B cell (primary cell): ENCODE measurements around the gene ELMO1. TPM values are rescaled to one million over a fixed set of nuclear protein-coding genes. Genes with fewer than 3 reads are reported as not detected.

Source experiments
- ATAC-seq: fragments of 200-7000 bp; cut with Tn5 transposase; one replicate; pipeline ENCODE4 v1.10.0; 2021; ENCODE audit warnings: low read depth, mild to moderate bottlenecking, moderate number of reproducible peaks, moderate library complexity
- CTCF ChIA-PET: fragments of 350-600 bp; sonication (Branson Sonifier 250); formaldehyde crosslinking; loops from one replicate; lab custom pipeline; 2021; ENCODE audit warnings: antibody characterized with exemption, inconsistent platforms; lab: Charles Lee
- POLR2A ChIA-PET: fragments of 350-600 bp; sonication (Branson Sonifier 250); formaldehyde crosslinking; loops from one replicate; lab custom pipeline; 2021; ENCODE audit warnings: antibody characterized with exemption; lab: Charles Lee
- DNase-seq: peaks from one replicate; pipeline ENCODE4 v3.0.0; 2013
- H2AFZ ChIP-seq: 2 replicates; pipeline ENCODE4 v1.6.1; 2012; ENCODE audit warnings: mild to moderate bottlenecking, low read depth, low read length; ENCODE audit not compliant: insufficient read depth, poor library complexity, severe bottlenecking
- H3K27ac ChIP-seq, 2 donors: 1 replicate in 1 of 2; 2 replicates in 1 of 2; pipeline ENCODE4 v1.5.1; 2012 to 2013; ENCODE audit warnings: low read length in 2 of 2, mild to moderate bottlenecking in 2 of 2, moderate library complexity in 1 of 2
- H3K27me3 ChIP-seq, 4 experiments: fragments of 200-600 bp in 1 of 4; sonication (generic) in 1 of 4; replicated peaks in 1 of 4; 1 replicate in 2 of 4; 2 replicates in 2 of 4; pipeline versions ENCODE4 v1.6.1 to v1.7.0; 2013 to 2016; ENCODE audit warnings: low read length in 3 of 4, mild to moderate bottlenecking in 2 of 4, mixed read lengths in 1 of 4, moderate library complexity in 1 of 4; ENCODE audit not compliant: insufficient read depth in 4 of 4, control insufficient read depth in 3 of 4; ENCODE audit errors: control extremely low read depth in 1 of 4
- H3K36me3 ChIP-seq, 2 experiments: replicated peaks in 1 of 2; 1 replicate in 1 of 2; 2 replicates in 1 of 2; pipeline versions ENCODE4 v1.6.1 to v1.7.1; 2013; ENCODE audit warnings: low read length in 1 of 2; ENCODE audit not compliant: insufficient read depth in 2 of 2, control insufficient read depth in 1 of 2; ENCODE audit errors: control extremely low read depth in 1 of 2, extremely low read depth in 1 of 2
- H3K4me1 ChIP-seq, 2 donors: fragments of 200-600 bp in 1 of 2; sonication (generic) in 1 of 2; 1 replicate in 1 of 2; 2 replicates in 1 of 2; pipeline versions ENCODE4 v1.5.1 to v1.6.1; 2013 to 2017; ENCODE audit warnings: low read length in 2 of 2; ENCODE audit not compliant: control insufficient read depth in 2 of 2, insufficient read depth in 2 of 2
- H3K4me2 ChIP-seq: replicated peaks from 2 replicates; pipeline ENCODE3; 2012; ENCODE audit warnings: mild to moderate bottlenecking, low read depth, low read length; ENCODE audit not compliant: poor library complexity, severe bottlenecking
- H3K4me3 ChIP-seq, 5 experiments: fragments of 200-600 bp in 1 of 5; sonication (generic) in 1 of 5; 1 replicate in 3 of 5; 2 replicates in 2 of 5; pipeline versions ENCODE4 v1.5.1 to v1.7.0; 2011 to 2016; ENCODE audit warnings: low read length in 4 of 5, mild to moderate bottlenecking in 4 of 5, low read depth in 2 of 5, control low read depth in 1 of 5, moderate library complexity in 1 of 5; ENCODE audit not compliant: insufficient read depth in 1 of 5; ENCODE audit errors: control extremely low read depth in 1 of 5, extremely low read depth in 1 of 5
- H3K79me2 ChIP-seq: fragments of 200-600 bp; sonication (generic); one replicate; pipeline ENCODE4 v1.6.0; 2016; ENCODE audit warnings: low read length; ENCODE audit not compliant: control insufficient read depth, insufficient read depth
- H3K9ac ChIP-seq: fragments of 200-600 bp; sonication (generic); 2 replicates; pipeline ENCODE4 v1.6.1; 2017; ENCODE audit warnings: mild to moderate bottlenecking, low read length, moderate library complexity
- H3K9me3 ChIP-seq, 3 donors: one replicate each; pipeline versions ENCODE4 v1.6.1 to v1.7.1; 2013; ENCODE audit warnings: low read length in 2 of 3; ENCODE audit not compliant: control insufficient read depth in 2 of 3, insufficient read depth in 1 of 3; ENCODE audit errors: control extremely low read depth in 1 of 3
- H4K20me1 ChIP-seq: 2 replicates; pipeline ENCODE4 v1.6.0; 2012; ENCODE audit warnings: mild to moderate bottlenecking, low read length; ENCODE audit not compliant: insufficient read depth, control insufficient read depth, poor library complexity, severe bottlenecking
- H3K27ac Mint-ChIP-seq: one replicate; pipeline ENCODE4 v1.8.0; 2021; ENCODE audit warnings: mixed read lengths
- H3K27me3 Mint-ChIP-seq: one replicate; pipeline ENCODE4 v1.8.0; 2021; ENCODE audit warnings: mixed read lengths
- H3K4me1 Mint-ChIP-seq: one replicate; pipeline ENCODE4 v1.8.0; 2021; ENCODE audit warnings: mixed read lengths
- H3K4me3 Mint-ChIP-seq: one replicate; pipeline ENCODE4 v1.8.0; 2021; ENCODE audit warnings: mixed read lengths
- H3K9me3 Mint-ChIP-seq: one replicate; pipeline ENCODE4 v1.8.0; 2022; ENCODE audit warnings: mixed read lengths; ENCODE audit not compliant: insufficient read depth
- CTCF ChIP-seq: fragments of 200-600 bp; IDR thresholded peaks from one replicate; pipeline ENCODE4 v1.8.0; 2022; ENCODE audit warnings: antibody characterized with exemption, mild to moderate bottlenecking
- EZH2 ChIP-seq: IDR thresholded peaks from 2 replicates; pipeline ENCODE4 v1.6.1; 2012; ENCODE audit warnings: borderline replicate concordance, low read depth, mild to moderate bottlenecking, moderate library complexity, low read length; ENCODE audit not compliant: insufficient read depth, poor library complexity, severe bottlenecking
- WGBS: methylation state at CpG from one replicate; pipeline ENCODE4 v1.1.5; 2013; ENCODE audit warnings: missing lambda C conversion rate; ENCODE audit not compliant: insufficient coverage; 5-methylcytosine and 5-hydroxymethylcytosine counted together
- intact Hi-C: fragments of 100-400 bp; cut with micrococcal nuclease; formaldehyde crosslinking; loops from one replicate; pipeline ENCODE4 v1.10.0; 2022
- polyA plus RNA-seq: library from polyadenylated mRNA; depleted of rRNA; stranded (reverse); fragments of >200 nt; gene quantifications from 2 replicates; pipeline ENCODE4 v1.2.3, GENCODE V29; 2012
- total RNA-seq, 2 donors: library from RNA; stranded (reverse); fragments of 120-200 nt in 1 of 2; gene quantifications; 1 replicate in 1 of 2; 2 replicates in 1 of 2; pipeline versions ENCODE4 v1.2.3 to v1.2.4, GENCODE V29; 2013 to 2022

The ELMO1 gene
- total and polyA plus RNA-seq, 2 donors (not counting 1 experiment from before 2014, with no cell fraction given): 44.7 to 177 TPM

GRCh38 chr7:36945612-36946400, 502.9 kb downstream of the ELMO1 start:
- H2AFZ ChIP-seq: no peak overlapping the region
- H3K36me3 ChIP-seq: peaks cover 0 to 4% of the 10 kb centered on the region in 2 experiments
- ATAC-seq (no peak), DNase-seq (no peak)
- no peaks in the 10 kb centered on the region for H3K27me3 Mint-ChIP-seq
- H3K27me3 ChIP-seq: no peaks in the 10 kb centered on the region
- POLR2A ChIA-PET: no interaction called here
- H3K9me3 ChIP-seq: peaks cover 0 to 10% (median 4%) of the 10 kb centered on the region in 3 donors
- H3K4me1 Mint-ChIP-seq: peaks cover 70% of the 10 kb centered on the region
- no peaks in the 10 kb centered on the region for H3K9me3 Mint-ChIP-seq
- CTCF ChIA-PET: no interaction called here
- H3K27ac ChIP-seq: no peak overlapping the region
- H3K4me3 Mint-ChIP-seq: no peak overlapping the region
- peaks cover 36 to 49% of the 10 kb centered on the region in 2 donors for H3K4me1 ChIP-seq
- peaks cover 6% of the 10 kb centered on the region for H4K20me1 ChIP-seq
- no peak overlapping the region for H3K4me3 ChIP-seq
- no peaks in the 10 kb centered on the region for H3K79me2 ChIP-seq
- WGBS: 65% methylated on average over 5 of the region's 7 CpGs
- no peak overlapping the region for H3K27ac Mint-ChIP-seq
- no peak for TF ChIP-seq CTCF
- TF ChIP-seq EZH2: no peak
- intact Hi-C loops: no loop called here
- no peak overlapping the region for H3K9ac ChIP-seq
- H3K4me2 ChIP-seq: no peak overlapping the region

DNA sequence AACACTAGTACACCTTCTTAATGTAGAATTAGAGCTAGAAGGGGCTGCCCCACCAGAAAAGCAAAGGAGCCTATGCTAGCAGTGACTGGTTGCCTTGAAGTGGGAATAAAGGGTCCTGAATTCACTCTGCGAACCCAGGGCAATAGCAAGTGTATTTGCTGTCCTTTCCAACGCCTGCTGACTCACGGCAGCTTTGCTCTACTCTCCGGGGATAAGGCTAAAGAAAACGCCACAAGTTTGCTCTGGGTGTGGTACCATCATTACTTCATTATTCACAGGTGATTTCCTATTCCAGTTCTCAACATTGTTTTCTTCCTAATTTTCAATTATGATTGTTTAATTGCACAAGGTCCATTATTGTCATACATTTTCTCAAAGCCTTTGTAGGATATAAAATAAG, 503.8 kb downstream of the ELMO1 start:
- intact Hi-C loops: no loop called here
- no peak overlapping the region for H3K27ac Mint-ChIP-seq
- peaks cover 2% of the 10 kb centered on the region in 2 experiments for H3K36me3 ChIP-seq
- H4K20me1 ChIP-seq: peaks cover 6% of the 10 kb centered on the region
- H3K4me1 ChIP-seq: peaks cover 36 to 49% of the 10 kb centered on the region in 2 donors
- no peak for ATAC-seq
- H3K9me3 Mint-ChIP-seq: peaks cover 5% of the 10 kb centered on the region
- H3K9me3 ChIP-seq: peaks cover 5 to 18% (median 6%) of the 10 kb centered on the region in 3 donors
- no peak overlapping the region for H2AFZ ChIP-seq
- no peaks in the 10 kb centered on the region for H3K27me3 ChIP-seq
- WGBS: 100% methylated on average over 5 of the region's 5 CpGs
- POLR2A ChIA-PET: no interaction called here
- no peak overlapping the region for H3K4me3 ChIP-seq
- H3K9ac ChIP-seq: no peak overlapping the region
- H3K27me3 Mint-ChIP-seq: no peaks in the 10 kb centered on the region
- no peak overlapping the region for H3K4me2 ChIP-seq
- CTCF ChIA-PET: interaction anchor here (1.4 kb wide), 1 partner anchor 237 kb away, joined by 4 read pairs; no protein-coding TSS in a partner anchor
- no peak for TF ChIP-seq CTCF
- no peak for TF ChIP-seq EZH2
- H3K4me1 Mint-ChIP-seq: peaks cover 71% of the 10 kb centered on the region
- H3K27ac ChIP-seq: no peak overlapping the region
- no peak for DNase-seq
- no peak overlapping the region for H3K4me3 Mint-ChIP-seq
- peaks cover 2% of the 10 kb centered on the region for H3K79me2 ChIP-seq
